ENCODE data around the gene EVI5.

The EVI5 gene

DNA sequence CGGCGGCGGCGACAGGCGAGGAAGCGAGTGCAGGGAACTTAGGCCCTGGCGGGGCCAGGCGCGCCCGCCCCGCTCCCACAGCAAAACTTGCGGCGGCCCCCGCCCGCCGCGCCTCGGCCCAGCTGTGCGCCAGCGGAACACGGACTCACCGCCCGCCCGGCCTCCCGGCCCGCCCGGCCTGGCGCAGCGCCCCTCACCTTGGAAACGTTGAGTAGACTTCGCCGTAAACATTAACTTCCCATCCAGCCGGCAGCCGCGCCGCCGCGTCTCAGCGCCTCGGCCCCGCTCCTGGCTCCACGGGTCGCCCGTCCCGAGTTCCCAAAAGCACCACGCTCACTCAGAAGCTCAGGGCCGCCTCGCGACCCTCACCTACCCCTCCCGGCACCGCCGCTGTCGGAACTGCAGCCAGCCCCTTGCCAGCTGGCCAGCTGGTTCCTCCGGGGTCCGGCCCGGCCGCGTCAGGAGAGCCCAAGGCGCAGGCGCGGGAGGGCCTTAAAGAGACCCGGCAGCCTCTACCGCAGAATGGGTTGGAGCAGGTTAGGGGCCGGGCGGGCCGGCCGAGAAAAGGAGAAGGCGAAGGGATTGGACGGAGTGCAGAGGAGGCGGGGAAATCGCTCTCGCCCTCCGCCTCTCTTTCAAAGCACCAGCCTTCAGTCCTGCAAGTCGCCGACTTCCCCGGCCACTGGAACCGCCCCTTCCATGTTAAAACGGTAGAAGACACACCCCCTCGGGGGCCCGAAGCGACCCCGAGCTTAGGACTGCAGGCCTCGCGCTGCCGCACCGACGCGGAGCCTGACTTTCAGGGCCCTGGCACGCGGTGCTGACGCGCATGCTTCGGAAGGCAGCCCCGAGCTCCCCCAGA, at the start of gene EVI5:
Gene EVI5 (minus strand): TSS at position 470 of the 862 bp plus-strand sequence. CDS start 48,562 bp downstream, outside the sequence.
- peak; percentile 85 for DNase-seq (ENCODE audit: low spot score)

DNA sequence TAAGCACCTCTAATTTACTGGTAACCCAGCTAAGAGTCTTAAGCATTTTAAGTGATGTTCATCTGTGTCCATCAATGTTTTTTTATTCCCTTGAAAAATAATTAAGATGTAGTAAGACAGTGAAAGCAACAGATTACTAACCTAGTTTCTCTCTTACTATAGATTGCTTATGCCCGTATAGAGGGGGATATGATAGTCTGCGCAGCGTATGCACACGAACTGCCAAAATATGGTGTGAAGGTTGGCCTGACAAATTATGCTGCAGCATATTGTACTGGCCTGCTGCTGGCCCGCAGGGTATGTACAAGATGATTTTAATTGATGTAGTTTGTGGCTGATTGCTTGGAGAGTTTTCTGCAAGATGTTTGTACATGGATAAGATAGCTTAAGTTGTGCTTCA, 49.7 kb upstream of the EVI5 start:
- DNase-seq (ENCODE audit: low spot score) = no peak

DNA sequence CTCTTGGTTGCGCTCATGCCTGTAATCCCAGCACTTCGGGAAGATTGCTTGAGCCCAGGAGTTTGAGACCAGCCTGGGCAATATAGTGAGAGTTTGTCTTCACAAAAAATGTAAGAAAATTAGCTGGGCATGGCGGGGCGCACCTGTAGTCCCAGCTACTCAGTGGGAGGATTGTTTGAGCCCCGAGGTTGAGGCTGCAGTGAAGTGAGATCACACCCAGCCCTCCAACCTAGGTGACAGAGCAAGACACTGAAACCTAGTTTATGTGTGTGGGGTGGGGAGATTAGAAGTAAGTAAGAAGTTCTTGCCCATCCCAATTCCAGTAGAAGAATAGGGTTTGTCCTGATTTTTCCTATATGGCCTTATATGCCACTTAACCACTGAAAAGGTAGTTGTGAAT, 48.9 kb upstream of the EVI5 start:
- no peak for DNase-seq (ENCODE audit: low spot score)

DNA sequence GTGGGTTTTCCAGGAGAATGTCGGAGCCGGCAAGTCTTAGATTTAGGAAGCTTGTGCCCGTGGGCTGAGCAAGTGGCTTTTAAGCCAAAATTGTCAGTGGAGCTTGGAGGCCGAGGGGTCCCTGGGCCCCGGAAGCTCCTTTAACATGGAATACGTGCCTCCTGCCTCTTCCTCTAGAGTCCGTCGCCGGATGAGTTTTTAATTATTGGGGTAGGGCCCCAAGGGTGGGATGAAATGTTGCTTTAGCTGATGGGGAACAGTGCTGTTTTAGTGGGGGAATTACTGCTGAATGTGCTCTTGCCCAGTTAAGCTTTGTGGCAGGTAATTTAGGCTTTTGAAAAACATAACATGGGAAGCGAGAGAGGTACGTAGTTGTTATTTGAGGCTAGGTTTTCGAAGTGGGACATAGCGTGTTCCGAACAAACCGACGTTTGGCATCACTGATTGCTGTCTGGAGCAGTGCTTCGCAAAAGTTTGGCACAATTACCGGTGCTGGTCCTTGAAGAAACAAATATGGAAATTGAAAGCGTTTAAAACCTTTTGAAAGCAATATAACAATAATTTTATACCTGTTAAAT, 47.7 kb upstream of the EVI5 start:
- DNase-seq (ENCODE audit: low spot score) = no peak

DNA sequence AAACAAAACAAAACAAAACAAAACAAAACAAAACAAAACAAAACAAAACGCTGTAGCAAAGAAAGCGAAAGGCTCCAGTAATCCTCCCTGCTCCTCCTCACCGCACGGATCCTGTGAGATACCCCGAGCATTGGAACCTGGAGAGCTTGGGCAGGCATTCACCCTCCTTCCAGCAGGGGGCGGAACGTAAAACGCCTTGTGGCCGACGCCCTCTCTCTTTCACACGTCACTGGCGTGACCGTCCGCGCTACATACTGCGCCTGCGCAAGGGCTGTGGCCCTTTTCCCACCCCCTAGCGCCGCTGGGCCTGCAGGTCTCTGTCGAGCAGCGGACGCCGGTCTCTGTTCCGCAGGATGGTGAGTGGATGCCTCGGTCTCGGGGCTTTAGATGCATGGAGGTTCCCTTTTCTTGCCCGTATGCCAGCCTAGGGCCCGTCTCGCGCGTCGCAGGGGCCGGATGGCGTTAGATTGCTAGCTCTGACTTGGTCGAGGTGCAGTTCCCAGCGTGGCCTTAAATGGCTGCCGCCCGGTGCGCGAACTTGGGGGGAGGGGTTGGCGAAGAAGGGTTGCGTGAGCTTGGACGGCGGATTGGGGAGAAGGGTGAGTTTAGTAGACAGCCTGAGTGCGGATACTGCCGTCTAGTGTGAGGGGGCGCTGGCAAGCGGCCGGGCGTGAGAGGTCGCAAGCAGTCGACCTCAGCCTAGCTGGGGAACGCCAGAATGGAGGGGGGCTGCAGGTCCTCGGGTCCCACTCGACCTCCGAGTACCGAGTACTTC, 47.0 kb upstream of the EVI5 start, which contains the start of gene RPL5:
Gene RPL5 (plus strand): TSS at position 279 of the 775 bp plus-strand sequence. CDS start 75 bp downstream, at position 354.
- peak; percentile 82 for DNase-seq (ENCODE audit: low spot score)

DNA sequence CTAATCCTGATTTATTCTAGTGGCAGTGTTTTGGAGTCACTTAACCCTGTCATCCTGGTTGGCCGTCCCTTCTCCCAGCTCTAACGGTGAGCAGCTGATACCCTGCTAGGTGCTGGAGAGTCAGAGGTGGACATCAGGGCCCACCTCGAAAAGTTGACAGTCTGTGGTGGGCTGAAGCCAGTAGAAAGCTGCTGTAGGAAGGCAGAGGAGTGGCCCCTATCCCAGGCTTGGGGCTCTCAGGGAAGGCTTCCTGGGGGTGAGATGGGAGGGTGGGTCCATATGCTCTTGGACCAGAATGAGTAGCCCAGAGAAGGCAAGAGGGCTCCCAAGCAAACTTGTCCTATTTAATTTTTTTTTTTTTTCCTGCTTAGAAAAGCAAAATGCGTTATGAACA, 46.5 kb upstream of the EVI5 start:
- DNase-seq (ENCODE audit: low spot score) = no peak

DNA sequence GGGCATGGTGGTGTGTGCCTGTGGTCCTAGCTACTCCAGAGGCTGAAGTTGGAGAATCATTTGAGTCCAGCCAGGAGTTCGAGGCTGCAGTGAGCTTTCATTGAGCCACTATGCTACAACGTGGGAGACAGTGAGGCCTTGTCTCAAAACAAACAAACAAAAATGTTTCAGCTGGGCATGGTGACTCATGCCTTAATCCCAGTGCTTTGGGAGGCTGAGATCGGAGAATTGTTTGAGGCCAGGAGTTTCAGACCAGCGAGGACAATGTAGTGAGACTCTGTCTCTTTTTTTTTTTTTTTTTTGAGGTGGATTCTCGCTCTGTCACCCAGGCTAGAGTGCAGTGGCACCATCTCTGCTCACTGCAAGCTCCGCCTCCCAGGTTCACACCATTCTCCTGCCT, 41.9 kb upstream of the EVI5 start:
- DNase-seq (ENCODE audit: low spot score) = no peak

DNA sequence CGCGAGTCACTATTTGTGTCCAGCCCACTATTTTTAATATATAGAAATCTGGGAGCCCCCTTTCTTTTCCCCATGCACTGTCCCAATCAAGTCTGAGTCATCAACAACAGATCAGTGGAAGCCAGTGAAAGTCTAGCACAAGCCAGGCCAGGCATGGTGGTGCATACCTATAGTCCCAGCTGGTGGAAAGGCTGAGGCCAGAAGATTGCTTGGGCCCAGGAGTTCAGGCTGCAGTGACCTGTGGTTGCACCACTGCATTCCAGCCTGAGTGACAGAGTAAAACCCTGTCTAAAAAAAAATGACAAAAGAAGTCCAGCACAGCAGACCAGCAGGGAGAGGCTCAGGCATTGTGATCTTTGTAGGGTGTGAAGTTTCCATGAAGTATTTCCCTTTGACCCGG, 38.0 kb upstream of the EVI5 start:
- DNase-seq (ENCODE audit: low spot score) = no peak

DNA sequence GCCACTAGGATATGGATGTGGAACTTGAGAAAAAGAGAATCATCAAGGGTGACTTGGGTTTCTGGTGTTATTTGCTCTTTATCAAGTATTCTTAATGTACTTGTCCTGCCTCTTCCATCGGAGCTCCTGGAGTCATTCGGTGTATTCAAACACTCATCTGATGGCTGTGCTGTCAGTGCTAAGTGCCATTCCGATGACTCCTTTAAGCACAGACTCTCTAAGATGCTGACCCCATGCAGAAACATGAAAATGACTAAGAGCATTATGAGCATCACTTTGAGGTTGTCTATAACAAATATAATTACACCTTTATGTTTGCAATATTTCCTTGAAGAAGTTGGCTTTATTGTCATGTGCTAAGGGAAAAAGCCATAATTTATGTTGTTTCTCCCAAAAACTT, 35.6 kb upstream of the EVI5 start:
- no peak for DNase-seq (ENCODE audit: low spot score)

DNA sequence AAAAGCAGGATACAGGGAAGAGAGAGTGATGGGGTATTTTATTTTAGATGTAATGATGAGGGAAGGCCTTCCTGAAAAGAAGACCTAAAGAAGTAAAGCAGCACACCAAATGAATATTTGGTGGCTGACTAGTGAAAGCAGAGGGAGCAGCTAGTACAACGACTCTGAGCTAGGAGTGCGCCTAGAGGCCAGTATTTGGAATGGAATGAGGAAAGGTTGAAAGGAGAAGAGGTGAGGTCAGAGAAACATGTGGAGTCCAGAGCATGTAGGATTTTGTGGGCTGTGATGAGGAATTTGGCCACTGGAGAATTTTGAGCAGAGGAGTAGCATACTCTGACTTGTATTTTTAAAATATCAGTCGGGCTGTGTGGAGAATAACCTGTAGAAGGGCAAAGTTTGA, 35.1 kb upstream of the EVI5 start:
- no peak for DNase-seq (ENCODE audit: low spot score)

DNA sequence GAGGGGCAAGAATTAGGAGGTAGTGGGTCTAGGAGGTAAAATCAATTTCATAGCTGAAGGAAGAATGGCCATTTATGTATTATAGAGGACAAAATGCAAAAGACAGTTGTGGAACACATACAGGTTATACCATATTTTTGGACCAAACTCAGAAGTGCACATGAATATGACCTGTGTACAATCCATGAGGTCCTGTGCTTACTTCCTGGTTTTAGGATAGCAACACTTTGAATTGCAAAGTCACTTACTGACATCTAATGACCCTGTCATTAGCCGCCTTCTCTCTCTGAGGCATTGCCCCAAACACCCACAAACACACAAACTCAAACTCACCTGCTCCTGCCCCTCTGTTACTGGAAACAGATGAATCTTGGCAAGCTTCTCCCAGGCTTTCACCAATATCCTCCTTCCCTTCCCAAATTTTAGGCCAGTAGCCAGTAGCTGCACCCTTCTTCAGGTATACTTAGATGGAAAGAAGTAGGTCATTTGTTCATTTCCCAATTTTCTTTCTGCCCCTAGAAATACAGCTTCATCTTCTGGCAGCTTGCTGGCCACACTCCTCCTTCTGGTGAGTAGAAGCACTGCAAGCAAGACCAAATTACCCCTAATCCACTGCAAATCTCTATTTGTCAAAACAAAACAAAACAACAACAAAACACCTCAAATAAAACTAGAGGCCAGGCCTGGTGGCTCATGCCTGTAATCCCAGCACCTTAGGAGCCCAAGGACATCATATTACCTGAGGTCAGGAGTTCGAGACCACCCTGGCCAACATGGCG, 33.3 kb upstream of the EVI5 start:
- DNase-seq (ENCODE audit: low spot score) = no peak

DNA sequence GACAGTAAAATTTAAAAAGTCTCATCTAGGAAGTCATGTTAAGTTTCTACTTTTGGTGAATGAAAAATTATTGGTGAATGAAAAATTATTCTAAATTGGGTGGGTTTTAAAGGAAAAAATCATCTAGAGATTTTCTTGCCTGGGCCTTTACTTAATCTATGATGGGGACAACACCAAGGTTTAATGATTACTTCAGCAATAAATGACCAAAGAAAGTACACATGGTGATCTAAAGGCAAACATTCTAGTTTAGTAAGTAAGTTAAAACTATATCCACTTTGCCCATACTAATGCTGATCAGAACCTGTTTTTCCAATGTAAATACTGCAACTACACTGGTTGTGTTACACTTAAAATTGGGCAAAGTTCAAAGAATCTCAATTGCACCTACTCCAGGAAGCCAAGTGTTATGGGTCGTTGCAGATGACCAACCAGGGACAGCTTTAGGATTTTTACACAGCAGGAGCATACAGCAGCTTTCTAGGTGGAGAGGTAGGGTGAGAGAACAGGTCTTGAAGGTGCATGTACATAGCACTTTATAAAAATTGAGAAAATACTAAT, 32.3 kb upstream of the EVI5 start:
- DNase-seq (ENCODE audit: low spot score) = no peak

DNA sequence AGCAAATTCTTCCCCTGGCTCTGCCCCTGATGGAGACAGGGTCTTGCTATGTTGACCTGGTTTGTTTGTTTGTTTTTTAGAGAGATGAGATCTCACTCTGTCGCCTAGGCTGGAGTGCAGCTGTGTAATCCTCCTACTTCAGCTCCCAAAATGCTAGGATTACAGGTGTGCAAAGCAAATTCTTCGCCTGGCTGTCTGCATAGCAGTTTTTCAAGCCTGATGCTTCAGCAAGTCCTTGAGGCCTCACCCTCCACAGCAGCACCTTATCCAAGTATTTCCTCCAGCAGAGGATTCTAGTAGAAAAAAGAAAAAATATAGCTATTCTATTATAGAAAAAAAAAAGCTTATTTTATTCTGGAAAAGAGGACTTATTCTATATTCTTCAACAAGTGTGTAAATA, 31.8 kb upstream of the EVI5 start:
- no peak for DNase-seq (ENCODE audit: low spot score)

DNA sequence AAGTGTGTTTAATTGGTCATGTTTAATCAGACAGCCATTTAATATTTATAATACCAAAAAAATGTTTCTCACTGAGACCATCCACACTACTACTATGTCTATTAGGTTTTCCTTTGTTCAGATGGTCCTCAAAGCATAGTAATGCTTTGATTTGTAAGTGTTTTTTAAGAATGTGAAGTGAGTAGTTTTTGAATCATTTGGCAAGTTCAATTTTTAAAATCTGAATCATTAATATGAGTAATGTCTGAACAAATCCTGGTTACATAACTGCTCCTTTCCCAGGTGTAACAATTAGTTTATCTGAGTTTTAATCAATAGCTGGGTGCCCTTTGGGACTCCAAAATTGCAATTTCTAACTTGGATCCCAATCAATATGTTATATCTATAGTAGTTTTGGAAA, 23.5 kb upstream of the EVI5 start:
- no peak for DNase-seq (ENCODE audit: low spot score)

DNA sequence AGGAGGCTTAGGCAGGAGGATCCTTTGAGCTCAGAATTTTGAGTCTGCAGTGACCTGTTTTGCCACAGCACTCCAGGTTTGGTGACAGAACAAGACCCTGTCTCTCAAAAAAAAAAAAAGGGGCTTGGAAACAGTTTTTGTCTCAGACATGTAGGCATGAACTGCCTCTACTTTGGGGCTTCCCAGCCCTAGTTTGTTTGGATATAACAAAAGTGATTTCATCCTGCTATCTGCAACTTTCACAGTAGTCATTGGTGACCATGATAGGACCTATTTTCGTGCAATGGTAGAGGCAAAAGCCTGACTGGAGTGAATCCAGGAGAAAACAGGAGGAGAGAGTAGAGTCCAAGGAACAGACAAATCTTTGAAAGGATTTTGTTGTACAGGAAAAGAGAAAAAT, 20.3 kb upstream of the EVI5 start:
- DNase-seq (ENCODE audit: low spot score) = no peak

DNA sequence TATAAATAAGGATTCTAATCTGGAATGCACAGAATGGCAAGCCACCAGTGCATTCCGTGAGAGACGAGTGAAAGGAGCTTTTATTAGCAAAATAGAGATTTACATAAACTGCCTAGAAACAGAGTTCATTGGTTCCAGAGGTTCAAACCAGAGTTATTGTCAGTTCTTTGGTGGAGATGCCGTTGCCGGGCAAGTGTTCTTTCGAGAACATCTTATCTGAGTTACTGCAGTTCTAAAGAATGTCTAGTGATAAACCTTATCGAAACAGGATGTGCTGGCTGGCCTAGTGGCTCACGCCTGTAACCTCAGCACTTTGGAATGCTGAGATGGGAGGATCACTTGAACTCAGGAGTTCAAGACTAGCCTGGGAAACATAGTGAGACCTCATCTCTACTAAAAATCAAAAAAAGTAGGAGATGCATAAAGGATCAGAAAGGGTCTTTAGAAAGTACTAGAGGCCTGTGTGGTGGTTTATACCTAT, 19.9 kb upstream of the EVI5 start:
- no peak for DNase-seq (ENCODE audit: low spot score)

DNA sequence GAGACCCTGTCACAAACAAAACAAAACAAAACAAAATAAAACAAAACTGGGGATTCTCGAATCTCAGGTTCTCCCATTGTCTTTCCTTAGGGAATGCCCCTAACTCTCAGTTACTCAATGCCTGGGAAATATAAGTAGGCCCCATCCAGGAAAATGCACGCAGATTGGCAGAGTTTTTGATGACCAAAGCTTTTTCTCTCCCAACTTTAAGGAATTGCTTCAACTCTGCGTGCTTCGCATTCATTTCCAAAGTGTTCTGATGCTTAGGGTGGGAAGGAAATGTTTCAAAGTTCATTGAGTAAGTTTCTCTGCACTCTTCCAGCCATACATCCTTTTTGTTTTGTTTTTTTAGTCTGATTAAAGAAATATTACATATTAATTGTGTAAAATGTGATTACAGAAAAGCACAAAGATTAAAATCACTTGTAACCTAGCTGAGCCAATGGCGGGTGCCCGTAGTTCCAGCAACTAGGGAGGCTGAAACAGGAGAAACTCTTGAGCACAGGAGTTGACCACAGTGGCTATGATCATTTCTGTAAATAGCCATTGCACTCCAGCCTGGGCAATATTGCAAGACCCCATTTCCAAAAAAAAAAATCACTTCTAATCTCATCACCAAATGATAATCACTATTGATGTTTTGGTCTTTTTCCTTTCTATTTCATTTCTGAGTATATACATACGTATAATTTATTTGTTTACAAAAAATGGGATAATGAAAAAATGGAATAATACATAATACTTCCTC, 18.4 kb upstream of the EVI5 start:
- DNase-seq (ENCODE audit: low spot score) = no peak

DNA sequence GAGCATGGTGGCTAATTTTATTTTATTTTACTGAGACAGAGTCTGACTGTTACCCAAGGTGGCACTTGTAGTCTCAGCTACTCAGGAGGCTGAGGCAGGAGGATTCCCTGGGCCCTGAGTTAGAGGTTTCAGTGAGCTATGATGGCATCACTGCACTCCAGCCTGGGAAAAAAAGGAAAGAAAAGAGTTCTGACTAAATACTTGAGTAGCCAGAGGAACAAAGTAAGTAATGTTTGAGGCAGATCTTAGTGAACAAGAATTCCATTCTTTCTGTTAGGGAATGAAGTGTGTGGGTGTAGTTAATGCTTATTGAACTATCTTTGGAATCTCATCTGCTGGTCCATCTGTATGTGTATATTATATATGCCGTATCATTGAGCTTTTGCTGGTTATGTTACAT, 13.1 kb upstream of the EVI5 start:
- DNase-seq (ENCODE audit: low spot score) = no peak

DNA sequence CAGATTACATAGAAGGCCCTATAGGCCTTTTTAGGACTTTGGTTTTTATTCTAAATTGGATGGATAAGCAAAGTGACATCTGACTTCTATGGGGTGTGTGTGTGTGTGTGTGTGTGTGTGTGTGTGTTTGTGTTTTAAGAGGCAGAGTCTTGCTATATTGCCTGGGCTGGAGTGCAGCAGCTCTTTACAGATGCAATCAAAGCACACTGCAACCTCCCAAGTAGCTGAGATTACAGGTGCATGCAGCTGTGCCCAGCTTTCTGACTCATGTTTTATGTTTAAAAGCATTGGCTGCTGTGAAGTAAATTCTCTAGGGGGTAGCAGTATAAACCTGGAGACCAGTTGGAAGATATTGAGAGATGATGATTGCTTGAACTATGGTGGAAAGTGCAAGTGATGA, 12.4 kb upstream of the EVI5 start:
- no peak for DNase-seq (ENCODE audit: low spot score)

DNA sequence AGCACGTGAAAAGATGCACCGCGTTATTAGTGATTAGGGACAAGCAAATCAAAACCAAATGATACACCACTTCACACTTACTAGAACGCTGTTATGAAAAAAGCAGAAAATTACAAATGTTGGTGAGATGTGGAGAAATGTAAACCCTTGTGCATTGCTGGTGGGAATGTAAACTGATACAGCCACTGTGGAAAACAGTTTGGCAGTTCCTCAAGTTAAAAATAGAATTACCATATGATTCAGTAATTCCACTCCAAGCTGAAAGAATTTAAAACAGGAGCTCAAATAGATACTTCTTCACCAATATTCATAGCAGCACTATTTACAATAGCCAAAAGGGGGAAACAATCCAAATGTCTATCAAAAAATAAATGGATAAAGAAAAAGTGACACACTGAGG, 10.3 kb upstream of the EVI5 start:
- DNase-seq (ENCODE audit: low spot score) = no peak

DNA sequence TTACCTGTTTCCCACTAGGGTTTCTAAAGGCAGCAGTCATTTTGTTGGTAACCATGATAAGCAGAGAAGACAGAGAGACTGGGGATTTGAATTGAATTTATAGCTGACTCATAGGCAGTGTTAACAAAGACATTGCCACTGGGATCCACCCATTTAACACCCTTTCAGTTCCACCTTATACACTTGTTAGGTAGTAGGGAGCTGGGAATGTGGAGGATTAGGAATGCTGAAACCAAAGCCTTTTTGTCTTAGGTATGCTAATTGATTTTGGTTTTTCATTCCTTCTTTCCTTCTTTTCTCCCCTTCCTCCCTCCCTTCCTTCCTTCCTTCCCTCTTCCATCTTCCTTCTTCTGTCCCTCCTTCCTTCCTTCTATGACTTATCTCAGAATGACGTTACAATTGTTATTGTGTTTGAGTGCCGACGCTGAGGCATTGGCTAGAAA, 7.5 kb upstream of the EVI5 start:
- no peak for DNase-seq (ENCODE audit: low spot score)

Measured in HuH-7.5 (cell line).